ENCODE results near the gene DCAF8L1. TPM values are rescaled to one million over a fixed set of nuclear protein-coding genes. Genes with fewer than 3 reads are reported as not detected.
"Not testable (repeated sequence)": the region's sequence is repeated elsewhere in the genome, so short reads cannot be mapped to it uniquely, and the experiment has no call there.

The DCAF8L1 gene
- polyA plus RNA-seq, 1 of the 3 experiments (the other 2 are of a cell fraction): 0.10 TPM

DNA sequence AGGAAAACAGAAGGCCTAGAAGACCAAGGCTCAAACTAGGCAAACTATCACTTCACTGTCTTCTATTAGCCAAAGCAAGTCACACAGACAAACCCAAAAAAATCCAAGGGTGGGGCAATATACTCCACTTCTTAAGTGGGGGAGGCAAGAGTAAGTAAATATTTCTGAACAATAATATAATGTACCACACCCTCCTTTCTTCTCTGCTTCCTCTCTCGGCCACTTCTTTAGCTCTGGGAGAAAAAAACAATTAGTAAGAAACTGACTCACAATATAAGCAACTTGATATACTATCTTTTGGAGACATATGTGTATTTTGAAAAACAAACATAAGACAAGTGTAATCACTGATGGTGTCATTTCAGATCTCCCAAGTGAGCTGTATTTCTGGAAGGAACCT lies 14.8 kb downstream of the DCAF8L1 start:
- ChIA-PET POLR2A (no interaction called here), CTCF (no interaction called here)
- Histone ChIP-seq H3F3A (replicated peaks; ENCODE audit: insufficient read depth) (no peaks in the 10 kb centered on the region), H3K4me1 (ENCODE audit: control insufficient read depth in 1 of 2, insufficient read depth in 2 of 2, low read depth in 1 of 2, low read length in 1 of 2) (no peaks in the 10 kb centered on the region), H3K4me3 (ENCODE audit: low read depth in 2 of 2, low read length in 1 of 2) (no peak overlapping the region), H3K79me2 (ENCODE audit: insufficient read depth) (no peaks in the 10 kb centered on the region), H3K36me3 (replicated peaks in 1 of 2; ENCODE audit: control insufficient read depth in 1 of 2, insufficient read depth in 2 of 2, low read length in 1 of 2) (no peaks in the 10 kb centered on the region), H2AFZ (ENCODE audit: low read depth) (no peak overlapping the region), H3K9me3 (no peaks in the 10 kb centered on the region), H3K4me2 (no peak overlapping the region), H3K27me3 (ENCODE audit: insufficient read depth) (no peaks in the 10 kb centered on the region), H4K20me1 (ENCODE audit: insufficient read depth) (no peaks in the 10 kb centered on the region), H3K9ac (no peak overlapping the region), H3K27ac (ENCODE audit: low read depth in 2 of 2, low read length in 1 of 2) (no peak overlapping the region), H3K9me2 (no peaks in the 10 kb centered on the region)
- no peak for DNase-seq
- WGBS (ENCODE audit: low lambda C conversion rate): 0% methylated on average over 1 of the region's 1 CpG
- TF ChIP-seq ELF1 (IDR thresholded peaks at IDR 0.05) (no peak), SMC3 (IDR thresholded peaks at IDR 0.05; ENCODE audit: low read depth, low read length) (no peak), JUND (IDR thresholded peaks at IDR 0.05) (no peak), REST (IDR thresholded peaks at IDR 0.05; ENCODE audit: low read depth, low read length) (no peak)

DNA sequence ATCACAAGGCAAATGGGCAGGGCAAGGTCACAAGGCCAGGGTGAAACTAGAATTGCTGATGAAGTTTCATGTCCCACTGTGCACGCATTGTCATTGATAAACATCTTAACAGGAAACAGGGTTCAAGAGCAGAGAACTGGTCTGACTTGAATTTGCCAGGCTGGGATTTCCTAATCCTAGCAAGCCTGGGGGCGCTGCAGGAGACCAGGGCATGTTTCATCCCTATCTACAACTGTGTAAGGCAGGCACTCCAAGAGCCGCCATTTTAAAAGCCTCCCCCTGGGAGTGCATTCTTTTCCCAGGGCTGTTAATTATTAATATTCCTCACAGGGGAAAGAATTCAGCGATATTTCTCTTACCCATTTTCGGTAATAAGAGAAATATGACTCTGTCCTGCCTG lies 15.9 kb downstream of the DCAF8L1 start:
- H2AFZ ChIP-seq (ENCODE audit: low read depth); H4K20me1 ChIP-seq (ENCODE audit: insufficient read depth); POLR2A ChIA-PET; DNase-seq; H3K9ac ChIP-seq; H3K4me3 ChIP-seq (ENCODE audit: low read depth in 2 of 2, low read length in 1 of 2); H3K27ac ChIP-seq (ENCODE audit: low read depth in 2 of 2, low read length in 1 of 2); H3F3A ChIP-seq (replicated peaks; ENCODE audit: insufficient read depth); CTCF ChIA-PET; H3K27me3 ChIP-seq (ENCODE audit: insufficient read depth); H3K9me2 ChIP-seq; H3K4me2 ChIP-seq; H3K79me2 ChIP-seq (ENCODE audit: insufficient read depth); H3K9me3 ChIP-seq; H3K36me3 ChIP-seq (replicated peaks in 1 of 2; ENCODE audit: control insufficient read depth in 1 of 2, insufficient read depth in 2 of 2, low read length in 1 of 2); H3K4me1 ChIP-seq (ENCODE audit: control insufficient read depth in 1 of 2, insufficient read depth in 2 of 2, low read depth in 1 of 2, low read length in 1 of 2): not testable (repeated sequence)
- WGBS (ENCODE audit: low lambda C conversion rate): 11% methylated on average over 5 of the region's 5 CpGs

DNA sequence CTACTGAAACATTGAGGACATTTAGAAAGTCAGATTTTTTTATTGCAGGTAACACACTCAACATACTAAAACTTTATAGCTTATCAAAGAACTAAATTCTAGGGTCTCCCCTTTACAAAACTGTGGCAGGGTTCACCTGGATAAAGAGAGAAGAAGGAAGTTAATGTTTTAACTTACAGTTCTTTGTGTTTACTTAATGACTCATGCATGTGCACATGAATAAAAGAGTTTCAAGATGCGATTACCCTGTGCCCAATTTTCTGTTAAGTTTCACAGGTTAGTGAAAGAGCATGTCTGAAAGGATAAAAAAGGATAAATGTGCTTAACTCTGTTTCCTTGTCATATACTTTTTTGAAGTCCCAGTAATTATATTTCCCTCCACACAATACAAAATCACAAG lies 16.8 kb downstream of the DCAF8L1 start:
- Histone ChIP-seq H3K27ac (ENCODE audit: low read depth in 2 of 2, low read length in 1 of 2) (no peak overlapping the region), H2AFZ (ENCODE audit: low read depth) (no peak overlapping the region), H3K9me2 (no peaks in the 10 kb centered on the region), H3K9ac (no peak overlapping the region), H3K9me3 (no peaks in the 10 kb centered on the region), H3K27me3 (ENCODE audit: insufficient read depth) (no peaks in the 10 kb centered on the region), H3K4me3 (ENCODE audit: low read depth in 2 of 2, low read length in 1 of 2) (no peak overlapping the region), H3F3A (replicated peaks; ENCODE audit: insufficient read depth) (no peaks in the 10 kb centered on the region), H3K79me2 (ENCODE audit: insufficient read depth) (no peaks in the 10 kb centered on the region), H3K36me3 (replicated peaks in 1 of 2; ENCODE audit: control insufficient read depth in 1 of 2, insufficient read depth in 2 of 2, low read length in 1 of 2) (no peaks in the 10 kb centered on the region), H3K4me1 (ENCODE audit: control insufficient read depth in 1 of 2, insufficient read depth in 2 of 2, low read depth in 1 of 2, low read length in 1 of 2) (no peaks in the 10 kb centered on the region), H4K20me1 (ENCODE audit: insufficient read depth) (no peaks in the 10 kb centered on the region), H3K4me2 (no peak overlapping the region)
- POLR2A ChIA-PET: no interaction called here
- CTCF ChIA-PET: no interaction called here
- DNase-seq: no peak
- 0% methylated on average over 1 of the region's 1 CpG for WGBS (ENCODE audit: low lambda C conversion rate)
- TF ChIP-seq NRF1 (IDR thresholded peaks at IDR 0.05; ENCODE audit: low read depth, low read length) (no peak), MXI1 (IDR thresholded peaks at IDR 0.05; ENCODE audit: low read depth, low read length) (no peak), ELF1 (IDR thresholded peaks at IDR 0.05) (no peak), CHD2 (IDR thresholded peaks at IDR 0.05; ENCODE audit: low read length, partially characterized antibody) (no peak), USF1 (IDR thresholded peaks at IDR 0.05; ENCODE audit: borderline replicate concordance, low read depth) (no peak), POLR2AphosphoS5 (IDR thresholded peaks at IDR 0.05; ENCODE audit: low read depth, low read length) (no peak), JUND (IDR thresholded peaks at IDR 0.05) (no peak), TCF12 (IDR thresholded peaks at IDR 0.05) (no peak), REST (IDR thresholded peaks at IDR 0.05; ENCODE audit: low read depth, low read length) (no peak), GATA2 (CRISPR knock-in tag; IDR thresholded peaks at IDR 0.05) (no peak), SIN3A (IDR thresholded peaks at IDR 0.05; ENCODE audit: borderline replicate concordance, low read depth, low read length) (no peak), EZH2phosphoT487 (IDR thresholded peaks at IDR 0.05; ENCODE audit: borderline replicate concordance, low read depth) (no peak), SMC3 (IDR thresholded peaks at IDR 0.05; ENCODE audit: low read depth, low read length) (no peak)
- TF ChIP-seq, protein P1, sequence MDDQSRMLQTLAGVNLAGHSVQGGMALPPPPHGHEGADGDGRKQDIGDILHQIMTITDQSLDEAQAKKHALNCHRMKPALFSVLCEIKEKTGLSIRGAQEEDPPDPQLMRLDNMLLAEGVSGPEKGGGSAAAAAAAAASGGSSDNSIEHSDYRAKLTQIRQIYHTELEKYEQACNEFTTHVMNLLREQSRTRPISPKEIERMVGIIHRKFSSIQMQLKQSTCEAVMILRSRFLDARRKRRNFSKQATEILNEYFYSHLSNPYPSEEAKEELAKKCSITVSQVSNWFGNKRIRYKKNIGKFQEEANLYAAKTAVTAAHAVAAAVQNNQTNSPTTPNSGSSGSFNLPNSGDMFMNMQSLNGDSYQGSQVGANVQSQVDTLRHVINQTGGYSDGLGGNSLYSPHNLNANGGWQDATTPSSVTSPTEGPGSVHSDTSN (IDR thresholded peaks at IDR 0.05): no peak

All from SK-N-SH (cell line).